ENCODE results near the gene RPL13.
A peak's percentile ranks its signal among the peaks of the same experiment; 100 is the strongest.

Gene RPL13

GRCh38 chr16:89560378-89561141 lies at the start of gene RPL13:
Gene RPL13 (plus strand): TSS chr16:89560682. CDS start chr16:89560960, 278 bp downstream.
- peak; percentile 79 for DNase-seq (ENCODE audit: low read depth, low spot score)

GRCh38 chr16:89511374-89511773 lies 49.1 kb upstream of the RPL13 start:
- DNase-seq (ENCODE audit: low read depth, low spot score): no peak

- no peak for DNase-seq (ENCODE audit: low read depth, low spot score)
These were observed 48.0 kb upstream of the RPL13 start for GRCh38 chr16:89512453-89512852.

GRCh38 chr16:89517128-89517527 lies 43.4 kb upstream of the RPL13 start:
- no peak for DNase-seq (ENCODE audit: low read depth, low spot score)

- DNase-seq (ENCODE audit: low read depth, low spot score): no peak
These were observed 40.6 kb upstream of the RPL13 start for GRCh38 chr16:89519881-89520280.

GRCh38 chr16:89522287-89522686 lies 38.2 kb upstream of the RPL13 start:
- DNase-seq (ENCODE audit: low read depth, low spot score): no peak

- DNase-seq (ENCODE audit: low read depth, low spot score): no peak
These were observed 36.7 kb upstream of the RPL13 start for GRCh38 chr16:89523680-89524344.

GRCh38 chr16:89525146-89525913 lies 35.2 kb upstream of the RPL13 start:
- no peak for DNase-seq (ENCODE audit: low read depth, low spot score)

- DNase-seq (ENCODE audit: low read depth, low spot score): no peak
These were observed 31.4 kb upstream of the RPL13 start for GRCh38 chr16:89529097-89529496.

- no peak for DNase-seq (ENCODE audit: low read depth, low spot score)
These were observed 29.8 kb upstream of the RPL13 start for GRCh38 chr16:89530401-89531381.

- no peak for DNase-seq (ENCODE audit: low read depth, low spot score)
These were observed 28.5 kb upstream of the RPL13 start for GRCh38 chr16:89531821-89532526.

GRCh38 chr16:89534252-89534756 lies 26.2 kb upstream of the RPL13 start:
- no peak for DNase-seq (ENCODE audit: low read depth, low spot score)

- no peak for DNase-seq (ENCODE audit: low read depth, low spot score)
These were observed 24.1 kb upstream of the RPL13 start for GRCh38 chr16:89536371-89536770.

GRCh38 chr16:89536886-89537548 lies 23.5 kb upstream of the RPL13 start:
- no peak for DNase-seq (ENCODE audit: low read depth, low spot score)

- DNase-seq (ENCODE audit: low read depth, low spot score): no peak
These were observed 22.9 kb upstream of the RPL13 start for GRCh38 chr16:89537549-89537925.

GRCh38 chr16:89538286-89538685 lies 22.2 kb upstream of the RPL13 start:
- DNase-seq (ENCODE audit: low read depth, low spot score): no peak

- DNase-seq (ENCODE audit: low read depth, low spot score): no peak
These were observed 19.9 kb upstream of the RPL13 start for GRCh38 chr16:89540557-89540956.

GRCh38 chr16:89541792-89542191 lies 18.7 kb upstream of the RPL13 start:
- no peak for DNase-seq (ENCODE audit: low read depth, low spot score)

GRCh38 chr16:89544113-89544512 lies 16.4 kb upstream of the RPL13 start:
- no peak for DNase-seq (ENCODE audit: low read depth, low spot score)

- no peak for DNase-seq (ENCODE audit: low read depth, low spot score)
These were observed 15.8 kb upstream of the RPL13 start for GRCh38 chr16:89544713-89545043.
